Panc1 (cell line): ENCODE results near the gene ZBP1. TPM values are rescaled to one million over a fixed set of nuclear protein-coding genes. Genes with fewer than 3 reads are reported as not detected.

ENCODE experiments used
- ATAC-seq: fragments of 200-7000 bp; cut with Tn5 transposase; 2 replicates; pipeline ENCODE4 v1.9.1; 2020; ENCODE audit warnings: mild to moderate bottlenecking, moderate library complexity
- BruUV-seq: library from RNA; stranded (reverse); fragments of 400-500 nt; replicated peaks from 2 replicates; lab custom pipeline; 2021; lab: Mats Ljungman, UMichigan
- CTCF ChIA-PET: fragments of 300-600 bp; sonication (Branson Sonifier 250); formaldehyde crosslinking; loops from one replicate; lab custom pipeline; 2022; ENCODE audit warnings: antibody characterized with exemption; lab: Charles Lee
- POLR2A ChIA-PET: fragments of 300-600 bp; sonication (Branson Sonifier 250); formaldehyde crosslinking; loops from one replicate; lab custom pipeline; 2022; ENCODE audit warnings: antibody characterized with exemption; lab: Charles Lee
- DNase-seq: peaks from one replicate; pipeline ENCODE4 v3.0.0-alpha.2; 2010; ENCODE audit warnings: low read depth, low spot score
- H3K27ac ChIP-seq: 2 replicates; pipeline ENCODE4 v1.5.1; 2011; ENCODE audit warnings: mild to moderate bottlenecking, low read length, inconsistent platforms
- H3K27me3 ChIP-seq: fragments of 200-500 bp; sonication (Bioruptor generic); 2 replicates; pipeline ENCODE4 v1.6.0; 2014; ENCODE audit warnings: low read length, inconsistent platforms; ENCODE audit not compliant: control insufficient read depth, insufficient read depth
- H3K36me3 ChIP-seq: fragments of 200-500 bp; sonication (Bioruptor generic); 2 replicates; pipeline ENCODE4 v1.5.1; 2014; ENCODE audit warnings: inconsistent platforms, mild to moderate bottlenecking, low read length, moderate library complexity; ENCODE audit not compliant: control insufficient read depth, insufficient read depth
- H3K4me1 ChIP-seq: 2 replicates; pipeline ENCODE4 v1.5.1; 2011; ENCODE audit warnings: inconsistent platforms, mild to moderate bottlenecking, low read length, moderate library complexity; ENCODE audit not compliant: control insufficient read depth, insufficient read depth
- H3K4me3 ChIP-seq, 2 experiments: 2 replicates each; pipeline ENCODE4 v1.5.1; 2011 to 2012; ENCODE audit warnings: low read depth in 2 of 2, low read length in 2 of 2, mild to moderate bottlenecking in 2 of 2, inconsistent platforms in 1 of 2, moderate library complexity in 1 of 2
- H3K9me3 ChIP-seq: fragments of 200-500 bp; sonication (Bioruptor generic); 2 replicates; pipeline ENCODE4 v1.5.1; 2014; ENCODE audit warnings: low read depth, mild to moderate bottlenecking, inconsistent platforms, low read length, moderate library complexity; ENCODE audit not compliant: control insufficient read depth, insufficient read depth
- CTCF ChIP-seq: fragments of 450-650 bp; IDR thresholded peaks from 2 replicates; pipeline ENCODE4 v1.5.1; 2017; ENCODE audit warnings: mild to moderate bottlenecking
- POLR2AphosphoS5 ChIP-seq: IDR thresholded peaks from 2 replicates; pipeline ENCODE4 v1.6.1; 2012; ENCODE audit warnings: mild to moderate bottlenecking, low read depth, low read length, moderate library complexity
- REST ChIP-seq, 2 experiments: IDR thresholded peaks; 2 replicates each; pipeline ENCODE4 v1.6.1; 2011 to 2012; ENCODE audit warnings: low read depth in 2 of 2, control low read depth in 1 of 2, low read length in 1 of 2, mild to moderate bottlenecking in 1 of 2, moderate library complexity in 1 of 2; ENCODE audit not compliant: insufficient read depth in 1 of 2
- SIN3A ChIP-seq: IDR thresholded peaks from 2 replicates; pipeline ENCODE4 v1.6.1; 2012; ENCODE audit warnings: low read depth, mild to moderate bottlenecking, low read length, moderate library complexity, borderline replicate concordance; ENCODE audit not compliant: insufficient read depth
- TCF7L2 ChIP-seq: IDR thresholded peaks from 2 replicates; pipeline ENCODE4 v1.6.1; 2011; ENCODE audit warnings: mild to moderate bottlenecking, low read depth, low read length, inconsistent platforms
- in situ Hi-C: cut with HindIII; loops from 2 replicates; pipeline ENCODE4 v1.10.0; 2016; ENCODE audit warnings: low sequenced_read_pairs, low pct_unique_long_range_greater_than_20kb
- intact Hi-C: fragments of 100-400 bp; cut with micrococcal nuclease; formaldehyde crosslinking; loops from one replicate; pipeline ENCODE4 v1.10.0; 2022; ENCODE audit not compliant: unreplicated experiment
- total RNA-seq: library from RNA; stranded (reverse); gene quantifications from one replicate; pipeline ENCODE4 v1.2.1, GENCODE V29; 2021; ENCODE audit not compliant: unreplicated experiment

The ZBP1 gene
- total RNA-seq, 1 experiment from 2014 or later = not detected

- DNase-seq = no peak
- H3K27me3 ChIP-seq = peaks cover 4% of the 10 kb centered on the region
- CTCF ChIA-PET = no interaction called here
- ATAC-seq = no peak
- intact Hi-C loops = no loop called here
- in situ Hi-C loops = no loop called here
- no peaks in the 10 kb centered on the region for H3K9me3 ChIP-seq
- no peak for TF ChIP-seq REST (IDR thresholded peaks at IDR 0.05; ENCODE audit: insufficient read depth in 1 of 2, low read depth in 2 of 2, low read length in 1 of 2)
- TF ChIP-seq TCF7L2 = no peak
- no peak for TF ChIP-seq CTCF
- TF ChIP-seq POLR2AphosphoS5 = no peak
- no peak for TF ChIP-seq SIN3A
- POLR2A ChIA-PET = interaction anchor here (0.7 kb wide), 1 partner anchor 649 kb away, joined by 3 read pairs; no protein-coding TSS in a partner anchor
- no peaks in the 10 kb centered on the region for H3K4me1 ChIP-seq
- no peak overlapping the region for H3K4me3 ChIP-seq
- no peaks in the 10 kb centered on the region for H3K36me3 ChIP-seq
- BruUV-seq = no TSS peak
- H3K27ac ChIP-seq = no peak overlapping the region
These were observed 52.7 kb downstream of the ZBP1 start for GRCh38 chr20:57567471-57568079.

- intact Hi-C loops (no loop called here), in situ Hi-C loops (no loop called here)
- no peak for TF ChIP-seq CTCF
- TF ChIP-seq POLR2AphosphoS5 = no peak
- DNase-seq = no peak
- Histone ChIP-seq H3K4me3 (no peak overlapping the region), H3K4me1 (no peaks in the 10 kb centered on the region), H3K27ac (no peak overlapping the region), H3K27me3 (peaks cover 4% of the 10 kb centered on the region), H3K9me3 (no peaks in the 10 kb centered on the region), H3K36me3 (no peaks in the 10 kb centered on the region)
- no TSS peak for BruUV-seq
- no peak for ATAC-seq
- ChIA-PET POLR2A (interaction anchor here (0.7 kb wide), 1 partner anchor 650 kb away, joined by 3 read pairs; no protein-coding TSS in a partner anchor), CTCF (interaction anchor here (0.6 kb wide), 1 partner anchor 1231 kb away, joined by 3 read pairs; no protein-coding TSS in a partner anchor)
These were observed 53.3 kb downstream of the ZBP1 start for GRCh38 chr20:57566803-57567459.
